ELF-1 (cell line): ENCODE measurements around the gene SLC9B1.
A peak's percentile ranks its signal among the peaks of the same experiment; 100 is the strongest.
"Not testable (repeated sequence)": the region's sequence is repeated elsewhere in the genome, so short reads cannot be mapped to it uniquely, and the experiment has no call there.

Experiments used
- DNase-seq: peaks from one replicate; pipeline ENCODE4 v3.0.0-alpha.2; 2016; ENCODE audit warnings: low read depth, low spot score

Gene SLC9B1

GRCh38 chr4:102878349-102878748, 141.2 kb downstream of the SLC9B1 start:
- not testable (repeated sequence) for DNase-seq

GRCh38 chr4:102877477-102878106, 141.9 kb downstream of the SLC9B1 start:
- not testable (repeated sequence) for DNase-seq

- DNase-seq, result no peak
Observed at GRCh38 chr4:102871772-102872171, 147.7 kb downstream of the SLC9B1 start.

GRCh38 chr4:102869569-102870197, 149.8 kb downstream of the SLC9B1 start:
- no peak for DNase-seq

- DNase-seq, result peak; percentile 95
Observed at GRCh38 chr4:102868781-102869568, 150.5 kb downstream of the SLC9B1 start, which contains the start of gene CISD2. TSS of gene CISD2 (plus strand) at chr4:102868992. CDS start at chr4:102869085, 93 bp downstream.

- DNase-seq, result no peak
Observed at GRCh38 chr4:102868153-102868780, 151.2 kb downstream of the SLC9B1 start.

GRCh38 chr4:102867278-102868152, 152.0 kb downstream of the SLC9B1 start:
- no peak for DNase-seq

GRCh38 chr4:102865327-102865726, 154.2 kb downstream of the SLC9B1 start:
- not testable (repeated sequence) for DNase-seq

GRCh38 chr4:102862747-102863146, 156.8 kb downstream of the SLC9B1 start:
- no peak for DNase-seq

- DNase-seq, result no peak
Observed at GRCh38 chr4:102862016-102862415, 157.5 kb downstream of the SLC9B1 start.

GRCh38 chr4:102860611-102861324, 158.7 kb downstream of the SLC9B1 start:
- no peak for DNase-seq

GRCh38 chr4:102858828-102859464, 160.6 kb downstream of the SLC9B1 start:
- DNase-seq, result no peak
